IPS DF 6.9 (cell line): ENCODE data around the gene EMC8.
"Not testable (repeated sequence)": the region's sequence is repeated elsewhere in the genome, so short reads cannot be mapped to it uniquely, and the experiment has no call there.

ENCODE experiments used
- DNase-seq: peaks from one replicate; pipeline ENCODE4 v3.0.0-alpha.2; 2013; ENCODE audit warnings: low read depth, low spot score
- H3K27ac ChIP-seq: one replicate; pipeline ENCODE4 v1.5.1; 2013; ENCODE audit warnings: low read length, control low read depth
- H3K27me3 ChIP-seq: 2 replicates; pipeline ENCODE4 v1.6.1; 2013; ENCODE audit warnings: mild to moderate bottlenecking, low read length; ENCODE audit not compliant: control insufficient read depth, insufficient read depth
- H3K36me3 ChIP-seq: 2 replicates; pipeline ENCODE4 v1.6.1; 2013; ENCODE audit warnings: low read length; ENCODE audit not compliant: control insufficient read depth, insufficient read depth
- H3K4me1 ChIP-seq: 2 replicates; pipeline ENCODE4 v1.6.1; 2013; ENCODE audit warnings: low read length; ENCODE audit not compliant: control insufficient read depth, insufficient read depth
- H3K4me3 ChIP-seq: 2 replicates; pipeline ENCODE4 v1.5.1; 2013; ENCODE audit warnings: mild to moderate bottlenecking, low read length
- H3K9me3 ChIP-seq: 2 replicates; pipeline ENCODE4 v1.6.1; 2013; ENCODE audit warnings: low read length, inconsistent platforms; ENCODE audit not compliant: control insufficient read depth, insufficient read depth
- WGBS: extraction: QIAGEN DNeasy Blood & Tissue Kit; methylation state at CpG from one replicate; pipeline ENCODE4 v1.1.7; 2013; ENCODE audit warnings: mixed read lengths, missing lambda C conversion rate; ENCODE audit not compliant: insufficient read length, insufficient coverage; 5-methylcytosine and 5-hydroxymethylcytosine counted together

Gene EMC8

DNA sequence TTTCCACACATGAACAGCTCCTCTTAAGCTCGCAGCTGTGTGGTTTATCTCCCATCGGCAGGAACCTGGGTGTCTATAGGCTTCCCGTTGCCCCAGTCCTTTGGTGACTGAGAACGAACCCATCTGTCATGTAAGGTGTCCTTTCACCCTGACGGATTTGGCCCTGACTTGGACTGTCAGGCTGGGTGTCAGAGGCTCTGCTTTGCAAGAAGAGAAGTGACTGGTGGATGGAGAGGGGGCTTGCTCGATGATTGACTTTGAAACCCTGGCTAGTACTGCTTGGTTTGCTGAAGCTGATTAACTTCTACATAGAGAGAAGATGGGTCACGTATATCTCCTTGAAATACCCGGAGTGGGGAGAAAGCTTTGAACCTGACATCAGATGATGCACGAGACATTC lies 43.1 kb upstream of the EMC8 start:
- WGBS, result no CpG with 5 or more reads among the region's 9 CpGs
- H3K9me3 ChIP-seq, result no peaks in the 10 kb centered on the region
- H3K27ac ChIP-seq, result no peak overlapping the region
- H3K36me3 ChIP-seq, result no peaks in the 10 kb centered on the region
- H3K27me3 ChIP-seq, result no peaks in the 10 kb centered on the region
- DNase-seq, result no peak
- no peaks in the 10 kb centered on the region for H3K4me1 ChIP-seq
- H3K4me3 ChIP-seq, result no peak overlapping the region

DNA sequence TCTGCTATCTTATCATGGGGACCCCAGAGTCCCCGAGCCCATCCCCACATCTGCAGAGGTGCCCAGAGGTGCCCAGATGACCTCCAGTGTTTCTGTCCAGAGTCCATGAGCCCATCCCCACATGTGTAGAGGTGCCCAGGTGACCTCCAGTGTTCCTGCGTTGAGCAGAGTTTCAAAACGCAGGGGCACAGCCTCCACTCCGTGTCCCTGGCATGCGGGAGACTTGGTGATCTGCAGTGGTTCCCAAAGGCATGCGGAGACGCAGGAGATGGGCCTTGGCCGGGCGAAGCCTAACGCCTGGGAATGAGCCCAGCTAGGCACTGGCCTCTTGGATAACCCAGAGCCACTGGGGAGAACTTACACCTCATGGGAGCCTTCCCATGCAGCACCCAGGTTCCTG lies 41.5 kb upstream of the EMC8 start:
- Histone ChIP-seq H3K27me3 (no peaks in the 10 kb centered on the region), H3K4me3 (no peak overlapping the region), H3K27ac (no peak overlapping the region), H3K4me1 (no peaks in the 10 kb centered on the region), H3K36me3 (no peaks in the 10 kb centered on the region), H3K9me3 (no peaks in the 10 kb centered on the region)
- no CpG with 5 or more reads among the region's 10 CpGs for WGBS
- no peak for DNase-seq

DNA sequence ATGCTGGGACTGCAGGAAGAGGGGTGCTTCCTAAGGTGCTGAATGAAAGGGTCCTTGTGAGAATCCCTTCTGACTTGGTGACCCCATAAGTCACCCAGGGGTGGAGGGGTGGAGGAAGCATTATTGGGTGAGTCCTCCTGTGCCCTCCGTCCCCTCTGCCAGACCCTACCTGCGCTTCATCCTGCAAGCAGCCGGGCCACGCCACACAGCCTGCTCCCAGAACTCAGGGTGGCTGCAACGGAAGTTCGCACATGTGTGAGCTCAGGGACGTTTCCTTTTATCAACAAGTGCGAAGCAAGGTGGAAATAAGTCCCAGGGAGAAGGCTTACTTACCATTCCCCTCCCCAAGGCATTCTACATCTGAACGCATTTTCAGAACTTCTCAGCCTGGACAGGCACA lies 41.1 kb upstream of the EMC8 start:
- H3K9me3 ChIP-seq, result no peaks in the 10 kb centered on the region
- no peak overlapping the region for H3K27ac ChIP-seq
- H3K27me3 ChIP-seq, result no peaks in the 10 kb centered on the region
- no peak for DNase-seq
- no CpG with 5 or more reads among the region's 9 CpGs for WGBS
- no peaks in the 10 kb centered on the region for H3K36me3 ChIP-seq
- H3K4me3 ChIP-seq, result no peak overlapping the region
- no peaks in the 10 kb centered on the region for H3K4me1 ChIP-seq

DNA sequence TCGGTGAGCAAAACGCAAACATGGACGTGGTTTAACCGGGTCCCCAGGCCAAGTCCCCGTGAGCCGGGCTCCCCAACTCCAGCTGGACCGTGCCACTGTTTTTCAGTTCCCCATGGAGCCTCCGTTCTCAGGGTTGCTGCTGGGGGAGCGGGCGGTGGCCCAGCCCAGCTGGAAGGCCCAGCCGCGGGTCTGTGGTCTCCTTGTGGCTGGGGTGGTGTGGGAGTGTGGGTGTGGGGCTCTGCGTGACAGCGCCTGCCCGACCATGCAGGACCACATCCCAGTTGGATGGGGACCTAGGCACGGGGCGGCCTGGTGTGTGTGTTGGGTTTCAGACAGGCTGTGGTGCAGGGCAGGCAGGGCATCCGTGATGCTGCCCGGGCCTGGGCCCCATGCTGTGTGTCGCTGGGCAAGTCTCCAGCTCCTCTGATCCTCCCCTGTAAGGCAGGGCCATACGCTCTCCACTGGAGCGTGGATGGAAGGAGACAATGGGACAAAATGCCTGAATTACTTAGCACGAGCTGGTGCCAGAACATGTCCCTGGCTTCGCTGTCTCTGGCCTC lies 40.4 kb upstream of the EMC8 start:
- Histone ChIP-seq H3K36me3 (no peaks in the 10 kb centered on the region), H3K9me3 (no peaks in the 10 kb centered on the region), H3K27me3 (no peaks in the 10 kb centered on the region), H3K27ac (no peak overlapping the region), H3K4me1 (no peaks in the 10 kb centered on the region), H3K4me3 (no peak overlapping the region)
- no peak for DNase-seq
- no CpG with 5 or more reads among the region's 24 CpGs for WGBS

DNA sequence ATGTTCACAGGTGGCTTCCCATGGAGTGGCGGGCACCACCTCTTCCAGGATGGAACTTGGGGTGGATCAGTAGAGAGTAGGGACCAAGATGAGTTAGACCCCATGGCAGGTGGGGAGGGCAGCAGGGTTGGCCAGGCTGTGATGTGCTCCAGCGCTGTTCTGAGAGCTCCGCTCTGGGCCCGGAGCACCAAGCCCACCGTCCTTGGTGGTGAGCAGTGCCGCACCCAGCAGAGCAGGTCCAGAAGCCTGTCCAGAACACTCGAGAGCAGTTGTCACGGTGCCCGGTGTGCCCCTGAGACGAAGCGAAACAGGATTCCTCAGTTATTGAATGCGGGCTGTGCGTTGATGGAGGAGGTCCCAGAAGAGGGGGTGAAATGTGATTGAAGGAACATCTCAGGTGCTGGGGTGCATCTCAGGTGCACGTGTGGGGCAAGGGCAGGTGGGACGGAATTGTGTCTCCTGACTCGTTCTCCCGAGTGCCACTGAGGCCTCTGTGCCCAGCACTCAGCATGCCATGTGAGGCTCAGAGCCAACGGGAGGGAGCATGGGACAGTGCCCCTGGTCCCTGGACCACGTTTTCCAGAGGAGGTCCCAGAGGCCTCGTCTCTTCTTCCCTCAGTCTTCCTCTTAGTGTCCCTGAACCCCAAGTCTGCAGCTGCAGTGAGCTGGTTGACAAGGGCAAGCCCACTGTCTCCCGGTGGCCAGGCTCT lies 39.7 kb upstream of the EMC8 start:
- Histone ChIP-seq H3K36me3 (no peaks in the 10 kb centered on the region), H3K4me1 (no peaks in the 10 kb centered on the region), H3K9me3 (no peaks in the 10 kb centered on the region), H3K27me3 (no peaks in the 10 kb centered on the region), H3K4me3 (no peak overlapping the region), H3K27ac (no peak overlapping the region)
- WGBS, result no CpG with 5 or more reads among the region's 21 CpGs
- no peak for DNase-seq

DNA sequence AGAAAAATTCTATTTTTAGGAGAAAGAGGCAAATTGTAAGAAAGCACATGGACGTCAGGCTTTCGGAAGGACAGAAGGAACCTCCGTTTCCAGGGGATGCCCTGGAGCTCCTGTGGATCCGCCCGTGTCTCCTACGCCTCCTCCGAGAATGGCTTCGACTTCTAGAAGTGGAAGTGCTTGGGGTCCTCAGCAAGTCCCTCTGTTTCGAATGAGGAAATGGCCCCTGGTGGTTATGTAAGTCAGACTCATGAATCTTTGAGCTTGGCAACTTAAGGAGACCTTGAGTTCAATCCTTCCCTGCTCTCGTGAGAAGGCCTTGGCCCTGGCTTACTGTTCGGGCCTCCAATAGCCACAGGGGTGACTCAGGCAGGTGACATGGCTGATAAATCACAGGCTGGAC lies 39.0 kb upstream of the EMC8 start:
- no peaks in the 10 kb centered on the region for H3K9me3 ChIP-seq
- no peaks in the 10 kb centered on the region for H3K36me3 ChIP-seq
- no peaks in the 10 kb centered on the region for H3K4me1 ChIP-seq
- no peak overlapping the region for H3K27ac ChIP-seq
- H3K4me3 ChIP-seq, result no peak overlapping the region
- no CpG with 5 or more reads among the region's 11 CpGs for WGBS
- H3K27me3 ChIP-seq, result no peaks in the 10 kb centered on the region
- DNase-seq, result no peak

DNA sequence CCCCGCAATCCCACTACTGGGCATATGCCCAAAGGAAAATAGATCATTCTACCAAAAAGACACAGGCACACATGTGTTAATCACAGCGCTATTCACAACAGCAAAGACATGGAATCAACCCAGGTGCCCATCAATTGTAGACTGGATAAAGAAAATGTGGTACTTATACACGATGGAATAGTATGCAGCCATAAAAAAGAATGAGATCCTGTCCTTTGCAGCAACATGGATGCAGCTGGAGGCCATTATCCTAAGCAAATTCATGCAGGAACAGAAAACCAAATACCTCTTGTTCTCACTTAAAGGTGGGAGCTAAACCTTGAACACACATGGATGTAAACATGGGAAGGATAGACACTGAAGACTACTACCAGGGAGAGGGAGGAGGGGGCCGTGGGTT lies 38.3 kb upstream of the EMC8 start:
- not testable (repeated sequence) for H3K4me1 ChIP-seq, H3K27ac ChIP-seq, H3K4me3 ChIP-seq, H3K27me3 ChIP-seq, H3K36me3 ChIP-seq, DNase-seq, H3K9me3 ChIP-seq
- WGBS, result no CpG with 5 or more reads among the region's 4 CpGs

DNA sequence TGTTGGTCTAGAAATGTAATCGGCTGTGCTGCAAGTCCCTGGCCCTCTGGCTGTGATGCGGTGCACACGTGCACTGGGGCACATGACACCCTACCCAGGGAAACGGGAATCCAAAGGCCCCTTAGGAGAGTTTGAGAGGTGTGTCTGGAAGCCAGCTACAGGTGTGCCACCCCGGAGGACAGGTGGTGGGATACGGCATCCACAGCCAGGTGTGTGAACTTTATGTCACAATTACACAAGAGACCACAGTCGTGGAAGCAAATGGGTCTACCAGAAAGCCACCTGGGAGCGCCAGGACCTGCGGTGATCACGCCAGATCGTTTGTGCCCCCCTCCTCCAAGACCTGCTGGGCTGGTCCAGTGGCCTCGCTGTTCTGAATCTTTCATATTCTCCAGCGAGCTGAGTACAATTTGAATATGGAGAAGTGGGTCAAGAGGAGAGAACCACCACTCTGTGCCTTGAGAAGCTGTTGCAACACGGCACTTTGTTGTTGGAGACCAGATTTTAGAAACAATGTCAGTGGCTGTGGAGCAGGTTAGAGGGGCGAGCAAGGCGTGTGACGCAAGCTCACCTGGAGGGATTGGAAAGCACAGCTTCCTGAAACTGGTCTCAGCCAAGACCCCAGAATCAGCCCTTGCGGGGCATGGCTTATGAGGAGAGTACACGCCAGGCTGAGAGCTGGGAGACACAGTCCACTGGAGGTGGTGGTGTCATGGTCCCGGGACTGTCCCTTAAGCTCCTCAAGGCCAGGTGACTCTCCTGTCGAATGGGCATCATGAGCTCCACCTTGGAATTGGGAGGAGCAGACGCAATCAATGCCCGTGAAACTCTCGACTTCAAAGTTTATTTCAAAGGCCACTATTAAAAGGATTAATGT lies 37.6 kb upstream of the EMC8 start:
- no peaks in the 10 kb centered on the region for H3K27me3 ChIP-seq
- no CpG with 5 or more reads among the region's 24 CpGs for WGBS
- H3K36me3 ChIP-seq, result no peaks in the 10 kb centered on the region
- no peak overlapping the region for H3K27ac ChIP-seq
- DNase-seq, result no peak
- H3K9me3 ChIP-seq, result no peaks in the 10 kb centered on the region
- no peak overlapping the region for H3K4me3 ChIP-seq
- H3K4me1 ChIP-seq, result no peaks in the 10 kb centered on the region

DNA sequence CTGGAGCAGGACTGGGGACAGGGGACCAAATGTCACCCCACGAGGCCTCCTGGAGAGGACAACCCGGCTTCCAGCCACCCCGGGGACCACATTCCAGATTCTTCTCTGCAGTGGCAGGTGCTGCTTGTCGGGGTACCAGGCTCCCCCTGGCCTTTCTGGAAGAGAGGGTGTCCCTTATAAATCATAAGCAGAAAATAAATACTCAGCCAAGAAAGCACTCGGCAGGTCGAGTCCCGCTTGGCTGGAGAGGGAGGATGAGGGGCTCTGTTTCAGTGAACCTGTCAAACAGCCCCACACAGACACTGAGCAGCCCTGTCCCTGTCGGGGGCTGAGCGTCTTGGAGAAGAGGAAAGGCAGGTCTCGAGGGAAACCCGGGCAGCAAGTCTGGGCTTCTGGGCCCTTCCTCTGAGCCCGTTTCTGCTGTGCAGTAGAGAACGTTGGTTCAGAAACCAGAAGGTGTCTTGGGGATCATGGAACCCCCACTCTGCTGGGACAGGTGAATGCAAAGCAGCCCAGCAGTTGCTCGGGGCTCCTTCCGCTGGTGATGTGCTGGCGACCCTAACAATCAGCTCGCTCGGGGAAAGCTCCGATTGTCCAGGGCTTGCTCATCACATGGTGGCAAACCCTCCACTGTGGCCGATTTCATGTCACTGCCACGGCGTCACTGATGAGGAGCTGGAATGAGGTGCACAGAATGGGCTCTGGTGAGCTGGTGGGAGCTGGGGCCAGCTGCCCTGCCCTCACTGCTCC lies 36.8 kb upstream of the EMC8 start:
- no peaks in the 10 kb centered on the region for H3K27me3 ChIP-seq
- WGBS, result no CpG with 5 or more reads among the region's 22 CpGs
- H3K36me3 ChIP-seq, result no peaks in the 10 kb centered on the region
- H3K9me3 ChIP-seq, result no peaks in the 10 kb centered on the region
- DNase-seq, result no peak
- H3K4me1 ChIP-seq, result no peaks in the 10 kb centered on the region
- H3K4me3 ChIP-seq, result no peak overlapping the region
- H3K27ac ChIP-seq, result no peak overlapping the region

DNA sequence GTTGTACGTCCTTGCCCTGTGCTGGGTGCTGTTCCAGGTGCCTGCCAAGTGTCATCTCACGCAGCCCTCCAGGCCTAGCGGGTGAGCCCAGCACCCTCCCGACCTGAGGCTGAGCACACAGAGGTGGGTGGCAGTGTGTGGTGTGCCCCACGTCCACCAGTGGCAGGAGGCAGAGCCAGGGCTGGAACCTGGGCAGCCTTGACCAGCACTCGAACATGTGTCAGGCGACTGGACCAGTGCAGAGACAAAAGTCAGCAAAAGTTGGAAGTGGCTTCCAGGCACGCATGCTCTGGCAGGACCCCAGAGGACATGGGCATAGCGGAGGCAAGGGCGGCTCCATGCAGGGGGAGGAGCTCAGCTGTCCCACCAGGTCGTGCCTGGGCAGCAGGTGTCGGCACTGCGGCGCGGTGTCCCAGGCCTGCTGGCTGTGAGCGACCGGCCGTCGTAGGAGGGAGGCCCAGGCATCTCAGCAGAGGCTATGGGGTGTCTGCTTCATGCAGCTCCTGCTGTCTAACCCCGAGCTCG lies 35.9 kb upstream of the EMC8 start:
- Histone ChIP-seq H3K27ac (no peak overlapping the region), H3K27me3 (no peaks in the 10 kb centered on the region), H3K36me3 (no peaks in the 10 kb centered on the region), H3K9me3 (no peaks in the 10 kb centered on the region), H3K4me1 (no peaks in the 10 kb centered on the region), H3K4me3 (no peak overlapping the region)
- no peak for DNase-seq
- WGBS, result no CpG with 5 or more reads among the region's 21 CpGs
